ENCODE data around the gene RAD18.

RAD18 gene

GRCh38 chr3:8870134-8870533 lies 93.1 kb downstream of the RAD18 start:
- H3K9me3 ChIP-seq (ENCODE audit: control insufficient read depth, low read length): no peaks in the 10 kb centered on the region
- no peak overlapping the region for H2AFZ ChIP-seq (ENCODE audit: low read depth, low read length)
- H3K79me1 ChIP-seq (replicated peaks; ENCODE audit: low read length, poor library complexity, severe bottlenecking): peaks cover 2% of the 10 kb centered on the region
- H3K4me2 ChIP-seq (ENCODE audit: low read length, poor library complexity, severe bottlenecking): no peak overlapping the region
- WGBS: 87% methylated on average over 7 of the region's 7 CpGs
- DNase-seq: no peak
- no peak overlapping the region for H3K4ac ChIP-seq (ENCODE audit: low read depth in 1 of 2, low read length in 2 of 2)
- H3K27ac ChIP-seq (ENCODE audit: low read length, poor library complexity, severe bottlenecking): peak overlapping the region; percentile 98
- H3K27me3 ChIP-seq (ENCODE audit: control insufficient read depth in 1 of 2, insufficient read depth in 1 of 2, low read length in 2 of 2): no peaks in the 10 kb centered on the region
- no peak overlapping the region for H3K23ac ChIP-seq (ENCODE audit: low read length in 2 of 2)
- H3K36me3 ChIP-seq (ENCODE audit: control insufficient read depth in 1 of 2, insufficient read depth in 2 of 2, low read depth in 1 of 2, low read length in 2 of 2): no peaks in the 10 kb centered on the region
- H3K4me1 ChIP-seq (ENCODE audit: control insufficient read depth, insufficient read depth, low read depth, low read length): peaks cover 15% of the 10 kb centered on the region
- H3K9ac ChIP-seq (ENCODE audit: low read length): no peak overlapping the region
- H2BK12ac ChIP-seq (ENCODE audit: low read length in 2 of 2): peak overlapping the region; percentile 19 to 88
- H3K18ac ChIP-seq (ENCODE audit: low read depth in 1 of 2, low read length in 2 of 2): peak overlapping the region in 1 of 2 experiments; percentile 71
- H2BK120ac ChIP-seq (ENCODE audit: low read depth, low read length): peak overlapping the region; percentile 13
- H2BK5ac ChIP-seq (ENCODE audit: low read depth, low read length, poor library complexity, severe bottlenecking): peak overlapping the region; percentile 98
- peak overlapping the region in 1 of 2 experiments; percentile 3 for H3K14ac ChIP-seq (ENCODE audit: low read length in 2 of 2)
- H3K4me3 ChIP-seq (ENCODE audit: insufficient read depth in 1 of 2, low read depth in 1 of 2, low read length in 2 of 2): no peak overlapping the region
- H2BK15ac ChIP-seq (ENCODE audit: low read depth, poor library complexity, severe bottlenecking): no peak overlapping the region
- H2AK5ac ChIP-seq (ENCODE audit: low read length, severe bottlenecking): peak overlapping the region; percentile 72
- H4K8ac ChIP-seq (ENCODE audit: low read length): peak overlapping the region; percentile 59
- peak overlapping the region; percentile 52 for H4K91ac ChIP-seq (ENCODE audit: low read length)

GRCh38 chr3:8869613-8870012 lies 93.7 kb downstream of the RAD18 start:
- Histone ChIP-seq H3K14ac (ENCODE audit: low read length in 2 of 2) (no peak overlapping the region), H2AK5ac (ENCODE audit: low read length, severe bottlenecking) (no peak overlapping the region), H2AFZ (ENCODE audit: low read depth, low read length) (no peak overlapping the region), H3K23ac (ENCODE audit: low read length in 2 of 2) (no peak overlapping the region), H3K4me2 (ENCODE audit: low read length, poor library complexity, severe bottlenecking) (no peak overlapping the region), H2BK15ac (ENCODE audit: low read depth, poor library complexity, severe bottlenecking) (no peak overlapping the region), H3K79me1 (replicated peaks; ENCODE audit: low read length, poor library complexity, severe bottlenecking) (peaks cover 2% of the 10 kb centered on the region), H3K9ac (ENCODE audit: low read length) (peak overlapping the region; percentile 30), H2BK120ac (ENCODE audit: low read depth, low read length) (no peak overlapping the region), H4K8ac (ENCODE audit: low read length) (no peak overlapping the region), H3K4ac (ENCODE audit: low read depth in 1 of 2, low read length in 2 of 2) (no peak overlapping the region), H3K27me3 (ENCODE audit: control insufficient read depth in 1 of 2, insufficient read depth in 1 of 2, low read length in 2 of 2) (no peaks in the 10 kb centered on the region), H3K9me3 (ENCODE audit: control insufficient read depth, low read length) (no peaks in the 10 kb centered on the region), H3K27ac (ENCODE audit: low read length, poor library complexity, severe bottlenecking) (peak overlapping the region; percentile 98), H2BK12ac (ENCODE audit: low read length in 2 of 2) (no peak overlapping the region), H3K4me1 (ENCODE audit: control insufficient read depth, insufficient read depth, low read depth, low read length) (peaks cover 15% of the 10 kb centered on the region), H3K18ac (ENCODE audit: low read depth in 1 of 2, low read length in 2 of 2) (no peak overlapping the region), H3K4me3 (ENCODE audit: insufficient read depth in 1 of 2, low read depth in 1 of 2, low read length in 2 of 2) (no peak overlapping the region), H3K36me3 (ENCODE audit: control insufficient read depth in 1 of 2, insufficient read depth in 2 of 2, low read depth in 1 of 2, low read length in 2 of 2) (no peaks in the 10 kb centered on the region), H4K91ac (ENCODE audit: low read length) (no peak overlapping the region), H2BK5ac (ENCODE audit: low read depth, low read length, poor library complexity, severe bottlenecking) (peak overlapping the region; percentile 98)
- 0% methylated on average over 2 of the region's 2 CpGs for WGBS
- DNase-seq: peak; percentile 93

- Histone ChIP-seq H3K4ac (ENCODE audit: low read depth in 1 of 2, low read length in 2 of 2) (no peak overlapping the region), H3K23ac (ENCODE audit: low read length in 2 of 2) (no peak overlapping the region), H4K91ac (ENCODE audit: low read length) (no peak overlapping the region), H4K8ac (ENCODE audit: low read length) (no peak overlapping the region), H2BK12ac (ENCODE audit: low read length in 2 of 2) (no peak overlapping the region), H2AK5ac (ENCODE audit: low read length, severe bottlenecking) (no peak overlapping the region), H3K18ac (ENCODE audit: low read depth in 1 of 2, low read length in 2 of 2) (no peak overlapping the region), H2BK5ac (ENCODE audit: low read depth, low read length, poor library complexity, severe bottlenecking) (peak overlapping the region; percentile 2), H3K4me3 (ENCODE audit: insufficient read depth in 1 of 2, low read depth in 1 of 2, low read length in 2 of 2) (no peak overlapping the region), H2AFZ (ENCODE audit: low read depth, low read length) (no peak overlapping the region), H2BK120ac (ENCODE audit: low read depth, low read length) (no peak overlapping the region), H3K4me1 (ENCODE audit: control insufficient read depth, insufficient read depth, low read depth, low read length) (peaks cover 15% of the 10 kb centered on the region), H3K36me3 (ENCODE audit: control insufficient read depth in 1 of 2, insufficient read depth in 2 of 2, low read depth in 1 of 2, low read length in 2 of 2) (no peaks in the 10 kb centered on the region), H3K4me2 (ENCODE audit: low read length, poor library complexity, severe bottlenecking) (no peak overlapping the region), H3K14ac (ENCODE audit: low read length in 2 of 2) (no peak overlapping the region), H3K79me1 (replicated peaks; ENCODE audit: low read length, poor library complexity, severe bottlenecking) (peaks cover 2% of the 10 kb centered on the region), H3K9me3 (ENCODE audit: control insufficient read depth, low read length) (no peaks in the 10 kb centered on the region), H3K9ac (ENCODE audit: low read length) (peak overlapping the region; percentile 30), H2BK15ac (ENCODE audit: low read depth, poor library complexity, severe bottlenecking) (no peak overlapping the region), H3K27me3 (ENCODE audit: control insufficient read depth in 1 of 2, insufficient read depth in 1 of 2, low read length in 2 of 2) (no peaks in the 10 kb centered on the region), H3K27ac (ENCODE audit: low read length, poor library complexity, severe bottlenecking) (peak overlapping the region; percentile 98)
- WGBS: 53% methylated on average over 3 of the region's 3 CpGs
- no peak for DNase-seq
These were observed 94.3 kb downstream of the RAD18 start for GRCh38 chr3:8868996-8869395.

- DNase-seq: no peak
- Histone ChIP-seq H3K9me3 (ENCODE audit: control insufficient read depth, low read length) (no peaks in the 10 kb centered on the region), H3K4ac (ENCODE audit: low read depth in 1 of 2, low read length in 2 of 2) (no peak overlapping the region), H3K27me3 (ENCODE audit: control insufficient read depth in 1 of 2, insufficient read depth in 1 of 2, low read length in 2 of 2) (no peaks in the 10 kb centered on the region), H3K27ac (ENCODE audit: low read length, poor library complexity, severe bottlenecking) (peak overlapping the region; percentile 11), H2BK12ac (ENCODE audit: low read length in 2 of 2) (no peak overlapping the region), H3K4me3 (ENCODE audit: insufficient read depth in 1 of 2, low read depth in 1 of 2, low read length in 2 of 2) (no peak overlapping the region), H3K23ac (ENCODE audit: low read length in 2 of 2) (no peak overlapping the region), H2AFZ (ENCODE audit: low read depth, low read length) (no peak overlapping the region), H3K18ac (ENCODE audit: low read depth in 1 of 2, low read length in 2 of 2) (no peak overlapping the region), H2BK15ac (ENCODE audit: low read depth, poor library complexity, severe bottlenecking) (no peak overlapping the region), H4K91ac (ENCODE audit: low read length) (no peak overlapping the region), H3K9ac (ENCODE audit: low read length) (no peak overlapping the region), H2AK5ac (ENCODE audit: low read length, severe bottlenecking) (peak overlapping the region; percentile 55), H3K4me2 (ENCODE audit: low read length, poor library complexity, severe bottlenecking) (no peak overlapping the region), H3K36me3 (ENCODE audit: control insufficient read depth in 1 of 2, insufficient read depth in 2 of 2, low read depth in 1 of 2, low read length in 2 of 2) (peaks cover 0 to 4% of the 10 kb centered on the region in 2 experiments), H2BK5ac (ENCODE audit: low read depth, low read length, poor library complexity, severe bottlenecking) (no peak overlapping the region), H3K79me1 (replicated peaks; ENCODE audit: low read length, poor library complexity, severe bottlenecking) (peaks cover 2% of the 10 kb centered on the region), H4K8ac (ENCODE audit: low read length) (no peak overlapping the region), H2BK120ac (ENCODE audit: low read depth, low read length) (no peak overlapping the region), H3K14ac (ENCODE audit: low read length in 2 of 2) (no peak overlapping the region), H3K4me1 (ENCODE audit: control insufficient read depth, insufficient read depth, low read depth, low read length) (peaks cover 8% of the 10 kb centered on the region)
- WGBS: 68% methylated on average over 3 of the region's 3 CpGs
These were observed 95.6 kb downstream of the RAD18 start for GRCh38 chr3:8867646-8868045.

Measured in mesenchymal stem cell (in vitro differentiated cells and primary cell).